Fibroblast of the aortic adventitia (primary cell): ENCODE results near the gene DCDC2C. TPM values are rescaled to one million over a fixed set of nuclear protein-coding genes. Genes with fewer than 3 reads are reported as not detected.

ENCODE experiments used
- DNase-seq: peaks from one replicate; pipeline ENCODE4 v3.0.0-alpha.2; 2010; ENCODE audit warnings: low read depth
- H3K4me3 ChIP-seq: 2 replicates; pipeline ENCODE4 v1.5.1; 2011; ENCODE audit warnings: low read depth, mild to moderate bottlenecking, control low read depth, low read length, moderate library complexity
- CTCF ChIP-seq: IDR thresholded peaks from 2 replicates; pipeline ENCODE4 v1.5.1; 2011; ENCODE audit warnings: mild to moderate bottlenecking, low read length, control low read depth, inconsistent platforms; ENCODE audit not compliant: insufficient read depth
- total RNA-seq: library from RNA; depleted of rRNA; stranded (reverse); fragments of >200 nt; gene quantifications from 2 replicates; pipeline ENCODE4 v1.2.3, GENCODE V29; 2012; ENCODE audit warnings: low replicate concordance

Gene DCDC2C
- total RNA-seq, 1 donor: not detected

GRCh38 chr2:3847397-3848052 lies 144.2 kb downstream of the DCDC2C start:
- no peak for TF ChIP-seq CTCF
- no peak for DNase-seq

GRCh38 chr2:3848776-3849175 lies 145.4 kb downstream of the DCDC2C start:
- H3K4me3 ChIP-seq: no peak overlapping the region
- no peak for DNase-seq
- no peak for TF ChIP-seq CTCF

More at GRCh38 chr2:3847397-3848052, 144.2 kb downstream of the DCDC2C start:
- no peak overlapping the region for H3K4me3 ChIP-seq

- TF ChIP-seq CTCF: no peak
- no peak for DNase-seq
- H3K4me3 ChIP-seq: no peak overlapping the region
Observed at GRCh38 chr2:3849213-3849612, 145.8 kb downstream of the DCDC2C start.

GRCh38 chr2:3857576-3857975 lies 154.2 kb downstream of the DCDC2C start:
- DNase-seq: no peak
- H3K4me3 ChIP-seq: no peak overlapping the region
- TF ChIP-seq CTCF: no peak

GRCh38 chr2:3864943-3865865 lies 161.8 kb downstream of the DCDC2C start:
- no peak overlapping the region for H3K4me3 ChIP-seq
- no peak for DNase-seq
- TF ChIP-seq CTCF: no peak

GRCh38 chr2:3867469-3867868 lies 164.1 kb downstream of the DCDC2C start:
- no peak for TF ChIP-seq CTCF

More at GRCh38 chr2:3867469-3867868, 164.1 kb downstream of the DCDC2C start:
- no peak overlapping the region for H3K4me3 ChIP-seq
- no peak for DNase-seq
